Measurements from ENCODE around the gene MKS1. TPM values are rescaled to one million over a fixed set of nuclear protein-coding genes. Genes with fewer than 3 reads are reported as not detected.

Gene MKS1
- total and polyA plus RNA-seq, 2 of the 8 experiments (the other 6 are each of a cell fraction or from before 2014, with no cell fraction given), result 12.0 to 21.7 TPM

DNA sequence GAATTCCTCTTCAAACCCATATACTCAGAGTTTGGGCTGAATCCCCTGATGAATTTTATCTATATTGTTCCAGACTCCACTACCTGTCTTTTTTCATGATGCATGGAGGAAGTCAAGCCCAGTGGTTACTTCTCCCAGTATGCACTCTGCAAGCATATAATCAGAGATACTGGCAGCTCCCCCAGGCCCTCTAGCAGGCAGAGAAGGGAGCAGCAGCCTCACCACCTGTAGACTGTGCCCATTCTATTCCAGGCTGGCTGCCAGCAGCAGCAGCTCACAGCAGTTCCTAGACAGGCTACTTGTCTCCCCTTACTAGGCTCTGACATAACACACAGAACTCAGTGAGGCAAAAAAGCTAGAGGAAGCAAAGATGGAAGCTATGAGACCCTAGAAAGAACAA lies 3.4 kb downstream of the MKS1 start (continued):
- no peak for TF ChIP-seq KDM5A (IDR thresholded peaks at IDR 0.05; ENCODE audit: low read length)
- TF ChIP-seq, protein P1, sequence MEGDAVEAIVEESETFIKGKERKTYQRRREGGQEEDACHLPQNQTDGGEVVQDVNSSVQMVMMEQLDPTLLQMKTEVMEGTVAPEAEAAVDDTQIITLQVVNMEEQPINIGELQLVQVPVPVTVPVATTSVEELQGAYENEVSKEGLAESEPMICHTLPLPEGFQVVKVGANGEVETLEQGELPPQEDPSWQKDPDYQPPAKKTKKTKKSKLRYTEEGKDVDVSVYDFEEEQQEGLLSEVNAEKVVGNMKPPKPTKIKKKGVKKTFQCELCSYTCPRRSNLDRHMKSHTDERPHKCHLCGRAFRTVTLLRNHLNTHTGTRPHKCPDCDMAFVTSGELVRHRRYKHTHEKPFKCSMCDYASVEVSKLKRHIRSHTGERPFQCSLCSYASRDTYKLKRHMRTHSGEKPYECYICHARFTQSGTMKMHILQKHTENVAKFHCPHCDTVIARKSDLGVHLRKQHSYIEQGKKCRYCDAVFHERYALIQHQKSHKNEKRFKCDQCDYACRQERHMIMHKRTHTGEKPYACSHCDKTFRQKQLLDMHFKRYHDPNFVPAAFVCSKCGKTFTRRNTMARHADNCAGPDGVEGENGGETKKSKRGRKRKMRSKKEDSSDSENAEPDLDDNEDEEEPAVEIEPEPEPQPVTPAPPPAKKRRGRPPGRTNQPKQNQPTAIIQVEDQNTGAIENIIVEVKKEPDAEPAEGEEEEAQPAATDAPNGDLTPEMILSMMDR (IDR thresholded peaks at IDR 0.05; ENCODE audit: control extremely low read depth in 1 of 3, insufficient read depth in 1 of 3, low read depth in 1 of 3, low read length in 3 of 3), result peak; percentile 6 to 28 (median 11); a peak in 3 of 4 replicates
- no peak for TF ChIP-seq BRCA1 (IDR thresholded peaks at IDR 0.05; ENCODE audit: low read depth, low read length)
- no peak for TF ChIP-seq EGR1 (IDR thresholded peaks at IDR 0.05; ENCODE audit: borderline replicate concordance, low read depth, low read length)
- TF ChIP-seq SP1 (IDR thresholded peaks at IDR 0.05; ENCODE audit: low read depth, low read length), result no peak

Data from H1 (cell line).